OCI-LY1 (cell line): ENCODE data around the gene ARMCX2.

ENCODE experiments used
- CTCF ChIP-seq: fragments of 200-600 bp; sonication (generic), shearing (Covaris generic); IDR thresholded peaks from 2 replicates; pipeline ENCODE4 v1.5.1; 2017; ENCODE audit warnings: mild to moderate bottlenecking, antibody characterized with exemption, low read length, moderate library complexity, mixed read lengths
- EZH2 ChIP-seq: fragments of 200-600 bp; sonication (generic), shearing (Covaris generic); IDR thresholded peaks from 2 replicates; pipeline ENCODE4 v1.8.0; 2017; ENCODE audit warnings: borderline replicate concordance, mixed run types, mild to moderate bottlenecking, antibody characterized with exemption, low read length, moderate library complexity, mixed read lengths

GRCh38 chrX:101656817-101657216 is 2.8 kb downstream of the ARMCX2 start:
- TF ChIP-seq CTCF (no peak), EZH2 (no peak)
